ENCODE measurements around the gene PTPRG. TPM values are rescaled to one million over a fixed set of nuclear protein-coding genes. Genes with fewer than 3 reads are reported as not detected.

PTPRG gene
- total RNA-seq, 2 donors from 2014 or later = 33.9 to 39.2 TPM

GRCh38 chr3:61956236-61956635, 394.9 kb downstream of the PTPRG start:
- Histone ChIP-seq H3K4me3 (no peak overlapping the region), H3K36me3 (no peaks in the 10 kb centered on the region), H3K27me3 (no peaks in the 10 kb centered on the region), H3K4me1 (peaks cover 0 to 36% of the 10 kb centered on the region in 2 donors), H3K27ac (no peak overlapping the region), H3K9me3 (no peaks in the 10 kb centered on the region)
- no peak for DNase-seq (ENCODE audit: low spot score)
- no peak for TF ChIP-seq CTCF (IDR thresholded peaks at IDR 0.05)

GRCh38 chr3:61957259-61957658, 395.9 kb downstream of the PTPRG start:
- TF ChIP-seq CTCF (IDR thresholded peaks at IDR 0.05) = no peak
- H3K36me3 ChIP-seq = no peaks in the 10 kb centered on the region
- no peak overlapping the region for H3K27ac ChIP-seq
- no peaks in the 10 kb centered on the region for H3K9me3 ChIP-seq
- no peaks in the 10 kb centered on the region for H3K27me3 ChIP-seq
- H3K4me1 ChIP-seq = peaks cover 0 to 36% of the 10 kb centered on the region in 2 donors
- no peak for DNase-seq (ENCODE audit: low spot score)
- H3K4me3 ChIP-seq = no peak overlapping the region

GRCh38 chr3:61960976-61961375, 399.6 kb downstream of the PTPRG start:
- TF ChIP-seq CTCF (IDR thresholded peaks at IDR 0.05) = no peak
- DNase-seq (ENCODE audit: low spot score) = no peak
- H3K27me3 ChIP-seq = no peaks in the 10 kb centered on the region
- no peak overlapping the region for H3K4me3 ChIP-seq
- H3K4me1 ChIP-seq = peaks cover 0 to 9% of the 10 kb centered on the region in 2 donors
- no peaks in the 10 kb centered on the region for H3K9me3 ChIP-seq
- no peak overlapping the region for H3K27ac ChIP-seq
- no peaks in the 10 kb centered on the region for H3K36me3 ChIP-seq

- no peaks in the 10 kb centered on the region for H3K36me3 ChIP-seq
- no peak overlapping the region for H3K4me3 ChIP-seq
- no peaks in the 10 kb centered on the region for H3K27me3 ChIP-seq
- no peak for TF ChIP-seq CTCF (IDR thresholded peaks at IDR 0.05)
- peaks cover 0 to 3% of the 10 kb centered on the region in 2 donors for H3K4me1 ChIP-seq
- H3K9me3 ChIP-seq = no peaks in the 10 kb centered on the region
- H3K27ac ChIP-seq = no peak overlapping the region
- DNase-seq (ENCODE audit: low spot score) = no peak
Observed at GRCh38 chr3:61961900-61962299, 400.5 kb downstream of the PTPRG start.

- no peak for TF ChIP-seq CTCF (IDR thresholded peaks at IDR 0.05)
- no peak for DNase-seq (ENCODE audit: low spot score)
- Histone ChIP-seq H3K9me3 (no peaks in the 10 kb centered on the region), H3K4me3 (no peak overlapping the region), H3K4me1 (no peaks in the 10 kb centered on the region), H3K27ac (no peak overlapping the region), H3K27me3 (no peaks in the 10 kb centered on the region), H3K36me3 (no peaks in the 10 kb centered on the region)
Observed at GRCh38 chr3:61964566-61964965, 403.2 kb downstream of the PTPRG start.

- DNase-seq (ENCODE audit: low spot score) = no peak
- H3K4me3 ChIP-seq = no peak overlapping the region
- no peak for TF ChIP-seq CTCF (IDR thresholded peaks at IDR 0.05)
- no peaks in the 10 kb centered on the region for H3K9me3 ChIP-seq
- no peak overlapping the region for H3K27ac ChIP-seq
- H3K4me1 ChIP-seq = no peaks in the 10 kb centered on the region
- no peaks in the 10 kb centered on the region for H3K27me3 ChIP-seq
- no peaks in the 10 kb centered on the region for H3K36me3 ChIP-seq
Observed at GRCh38 chr3:61965770-61966131, 404.4 kb downstream of the PTPRG start.
